ENCODE data around the gene CXADR. TPM values are rescaled to one million over a fixed set of nuclear protein-coding genes. Genes with fewer than 3 reads are reported as not detected.

CXADR gene
- total RNA-seq, 4 donors from 2014 or later: 1.3 to 29.9 (median 17.9) TPM

DNA sequence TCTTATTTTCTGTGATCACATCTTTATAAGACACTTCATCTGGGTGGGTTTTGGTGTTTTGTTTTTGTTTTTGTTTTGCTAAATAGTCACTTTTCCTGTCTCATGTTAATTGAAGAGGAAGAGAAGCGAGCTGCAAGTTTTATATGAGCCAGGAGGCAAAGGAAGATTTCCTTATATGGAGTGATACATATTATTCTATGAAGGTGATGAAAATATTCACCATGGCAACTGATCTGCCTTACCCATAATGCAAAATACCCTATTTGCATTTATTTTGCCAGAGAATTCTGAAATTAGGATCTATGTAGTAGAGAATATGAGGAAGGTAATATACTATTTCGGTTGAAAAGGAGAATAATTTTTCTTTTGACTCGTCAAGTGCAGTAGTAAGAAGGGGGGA lies 13.9 kb downstream of the CXADR start:
- Histone ChIP-seq H3K27me3 (no peaks in the 10 kb centered on the region), H3K36me3 (no peaks in the 10 kb centered on the region), H3K27ac (no peak overlapping the region), H3K4me1 (no peaks in the 10 kb centered on the region), H3K9me3 (no peaks in the 10 kb centered on the region), H3K4me3 (no peak overlapping the region)
- no peak for DNase-seq
- TF ChIP-seq POLR2A (IDR thresholded peaks at IDR 0.05): no peak
- TF ChIP-seq, protein P1, sequence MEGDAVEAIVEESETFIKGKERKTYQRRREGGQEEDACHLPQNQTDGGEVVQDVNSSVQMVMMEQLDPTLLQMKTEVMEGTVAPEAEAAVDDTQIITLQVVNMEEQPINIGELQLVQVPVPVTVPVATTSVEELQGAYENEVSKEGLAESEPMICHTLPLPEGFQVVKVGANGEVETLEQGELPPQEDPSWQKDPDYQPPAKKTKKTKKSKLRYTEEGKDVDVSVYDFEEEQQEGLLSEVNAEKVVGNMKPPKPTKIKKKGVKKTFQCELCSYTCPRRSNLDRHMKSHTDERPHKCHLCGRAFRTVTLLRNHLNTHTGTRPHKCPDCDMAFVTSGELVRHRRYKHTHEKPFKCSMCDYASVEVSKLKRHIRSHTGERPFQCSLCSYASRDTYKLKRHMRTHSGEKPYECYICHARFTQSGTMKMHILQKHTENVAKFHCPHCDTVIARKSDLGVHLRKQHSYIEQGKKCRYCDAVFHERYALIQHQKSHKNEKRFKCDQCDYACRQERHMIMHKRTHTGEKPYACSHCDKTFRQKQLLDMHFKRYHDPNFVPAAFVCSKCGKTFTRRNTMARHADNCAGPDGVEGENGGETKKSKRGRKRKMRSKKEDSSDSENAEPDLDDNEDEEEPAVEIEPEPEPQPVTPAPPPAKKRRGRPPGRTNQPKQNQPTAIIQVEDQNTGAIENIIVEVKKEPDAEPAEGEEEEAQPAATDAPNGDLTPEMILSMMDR (IDR thresholded peaks at IDR 0.05): no peak
- intact Hi-C loops (cut with DNase I; ENCODE audit: low total_unique reads): no loop called here

DNA sequence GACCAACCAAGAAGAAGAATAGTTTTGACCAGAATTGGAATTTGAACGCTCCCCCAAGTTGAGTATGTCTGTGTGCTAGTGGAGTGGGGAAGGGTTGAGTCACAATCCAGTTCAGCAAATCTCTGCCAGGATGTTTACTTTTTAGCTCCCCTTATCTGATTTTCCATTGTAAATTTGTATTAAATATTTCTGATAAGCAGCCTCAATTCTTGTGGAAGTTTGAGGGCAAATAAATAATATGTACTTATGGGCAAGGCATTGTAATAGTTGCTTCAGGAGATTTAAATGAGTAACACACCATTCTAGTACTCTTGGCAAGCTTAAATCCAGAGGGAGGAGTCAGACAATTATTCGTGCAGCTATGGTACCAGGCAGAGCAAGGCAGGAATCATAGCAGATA lies 14.4 kb downstream of the CXADR start:
- Histone ChIP-seq H3K27me3 (no peaks in the 10 kb centered on the region), H3K36me3 (no peaks in the 10 kb centered on the region), H3K27ac (no peak overlapping the region), H3K4me1 (no peaks in the 10 kb centered on the region), H3K9me3 (no peaks in the 10 kb centered on the region), H3K4me3 (no peak overlapping the region)
- intact Hi-C loops (cut with DNase I; ENCODE audit: low total_unique reads): no loop called here
- no peak for DNase-seq
- TF ChIP-seq, protein P1 (IDR thresholded peaks at IDR 0.05): no peak
- no peak for TF ChIP-seq POLR2A (IDR thresholded peaks at IDR 0.05)

DNA sequence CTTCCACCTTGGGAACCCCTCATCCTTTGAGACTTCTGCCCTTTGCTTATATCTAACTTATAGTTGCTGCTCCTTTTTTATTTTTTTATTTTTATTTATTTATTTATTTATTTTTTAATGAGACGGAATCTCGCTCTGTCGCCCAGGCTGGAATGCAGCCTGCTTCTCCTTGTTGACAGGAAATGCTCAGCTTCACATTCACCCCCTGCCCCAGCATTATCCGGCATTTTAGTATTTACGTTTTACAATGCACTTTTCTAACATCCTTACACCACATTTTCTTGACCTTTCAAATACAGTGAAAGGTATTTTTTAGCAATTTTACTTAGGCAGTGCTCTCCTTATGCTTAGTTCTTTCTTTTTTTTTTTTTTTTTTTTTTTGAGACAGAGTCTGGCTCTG lies 14.9 kb downstream of the CXADR start:
- H3K27me3 ChIP-seq: no peaks in the 10 kb centered on the region
- no peak for DNase-seq
- TF ChIP-seq POLR2A (IDR thresholded peaks at IDR 0.05): no peak
- TF ChIP-seq, protein P1 (IDR thresholded peaks at IDR 0.05): no peak
- no peak overlapping the region for H3K4me3 ChIP-seq
- intact Hi-C loops (cut with DNase I; ENCODE audit: low total_unique reads): no loop called here
- H3K36me3 ChIP-seq: no peaks in the 10 kb centered on the region
- H3K4me1 ChIP-seq: no peaks in the 10 kb centered on the region
- no peak overlapping the region for H3K27ac ChIP-seq
- H3K9me3 ChIP-seq: no peaks in the 10 kb centered on the region

DNA sequence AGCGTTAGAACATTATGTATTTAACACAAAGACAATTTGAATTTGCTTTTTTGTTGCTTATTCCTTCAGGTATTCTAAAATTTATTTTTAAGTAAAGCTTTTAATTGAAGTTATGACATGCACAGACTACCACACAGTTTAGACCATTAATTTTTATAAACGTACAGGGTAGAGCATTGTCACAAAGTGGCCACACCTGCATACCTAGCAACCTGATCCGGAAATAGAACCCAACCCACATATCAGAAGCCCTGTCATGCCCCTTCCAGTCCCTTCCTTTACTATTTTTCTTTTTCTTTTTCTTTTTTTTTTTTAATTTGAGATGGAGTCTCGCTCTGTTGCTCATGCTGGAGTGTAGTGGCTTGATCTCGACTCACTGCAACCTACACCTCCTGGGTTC lies 16.8 kb downstream of the CXADR start:
- Histone ChIP-seq H3K4me1 (no peaks in the 10 kb centered on the region), H3K9me3 (no peaks in the 10 kb centered on the region), H3K4me3 (no peak overlapping the region), H3K36me3 (no peaks in the 10 kb centered on the region), H3K27me3 (no peaks in the 10 kb centered on the region), H3K27ac (no peak overlapping the region)
- intact Hi-C loops (cut with DNase I; ENCODE audit: low total_unique reads): no loop called here
- DNase-seq: no peak
- no peak for TF ChIP-seq POLR2A (IDR thresholded peaks at IDR 0.05)
- TF ChIP-seq, protein P1 (IDR thresholded peaks at IDR 0.05): no peak

DNA sequence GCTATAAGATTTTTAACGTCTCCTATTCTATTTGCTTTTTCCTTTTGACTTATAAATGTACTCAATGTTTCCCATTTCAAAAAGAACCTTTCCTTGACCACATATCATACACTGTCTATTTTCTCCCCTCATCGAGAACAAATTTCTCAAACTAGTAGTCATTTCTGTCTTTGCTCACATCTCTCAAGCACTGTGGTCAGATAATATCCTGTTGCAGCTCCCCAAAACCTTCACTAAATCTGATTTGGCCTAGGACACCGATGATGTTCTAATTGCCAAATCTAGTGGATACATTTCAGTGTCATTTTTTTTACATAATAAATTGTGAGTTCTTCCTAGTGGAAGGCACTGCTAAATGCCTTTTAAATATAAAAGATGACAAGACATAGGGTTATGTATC lies 19.4 kb downstream of the CXADR start:
- Histone ChIP-seq H3K4me3 (no peak overlapping the region), H3K9me3 (no peaks in the 10 kb centered on the region), H3K27ac (no peak overlapping the region), H3K36me3 (no peaks in the 10 kb centered on the region), H3K4me1 (no peaks in the 10 kb centered on the region), H3K27me3 (no peaks in the 10 kb centered on the region)
- intact Hi-C loops (cut with DNase I; ENCODE audit: low total_unique reads): no loop called here
- TF ChIP-seq, protein P1 (IDR thresholded peaks at IDR 0.05): no peak
- no peak for TF ChIP-seq POLR2A (IDR thresholded peaks at IDR 0.05)
- no peak for DNase-seq

Data from uterus (tissue), 4 donors.